HUES64 (cell line): ENCODE measurements around the gene TMEM214.

ENCODE experiments used
- H3K27ac ChIP-seq: 2 replicates; pipeline ENCODE4 v1.7.0; 2013; ENCODE audit warnings: low read depth, low read length, inconsistent platforms
- H3K27me3 ChIP-seq: 2 replicates; pipeline ENCODE4 v1.6.1; 2013; ENCODE audit warnings: mild to moderate bottlenecking, low read length; ENCODE audit not compliant: insufficient read depth
- H3K36me3 ChIP-seq: 2 replicates; pipeline ENCODE4 v1.6.1; 2013; ENCODE audit warnings: mild to moderate bottlenecking, low read length; ENCODE audit not compliant: insufficient read depth
- H3K4me1 ChIP-seq: 2 replicates; pipeline ENCODE4 v1.6.1; 2013; ENCODE audit warnings: mild to moderate bottlenecking, low read length, moderate library complexity; ENCODE audit not compliant: insufficient read depth
- H3K4me3 ChIP-seq: 2 replicates; pipeline ENCODE4 v1.5.1; 2013; ENCODE audit warnings: mild to moderate bottlenecking, low read length, moderate library complexity
- H3K9ac ChIP-seq: 2 replicates; pipeline ENCODE4 v1.6.1; 2013; ENCODE audit warnings: mild to moderate bottlenecking, low read depth, low read length
- H3K9me3 ChIP-seq: 2 replicates; pipeline ENCODE4 v1.6.1; 2013; ENCODE audit warnings: low read depth, low read length; ENCODE audit not compliant: insufficient read depth
- WGBS: fragments of 150-250, 120-280 bp; methylation state at CpG from one replicate; pipeline ENCODE4 v1.1.7; 2013; ENCODE audit warnings: missing lambda C conversion rate; 5-methylcytosine and 5-hydroxymethylcytosine counted together

TMEM214 gene

DNA sequence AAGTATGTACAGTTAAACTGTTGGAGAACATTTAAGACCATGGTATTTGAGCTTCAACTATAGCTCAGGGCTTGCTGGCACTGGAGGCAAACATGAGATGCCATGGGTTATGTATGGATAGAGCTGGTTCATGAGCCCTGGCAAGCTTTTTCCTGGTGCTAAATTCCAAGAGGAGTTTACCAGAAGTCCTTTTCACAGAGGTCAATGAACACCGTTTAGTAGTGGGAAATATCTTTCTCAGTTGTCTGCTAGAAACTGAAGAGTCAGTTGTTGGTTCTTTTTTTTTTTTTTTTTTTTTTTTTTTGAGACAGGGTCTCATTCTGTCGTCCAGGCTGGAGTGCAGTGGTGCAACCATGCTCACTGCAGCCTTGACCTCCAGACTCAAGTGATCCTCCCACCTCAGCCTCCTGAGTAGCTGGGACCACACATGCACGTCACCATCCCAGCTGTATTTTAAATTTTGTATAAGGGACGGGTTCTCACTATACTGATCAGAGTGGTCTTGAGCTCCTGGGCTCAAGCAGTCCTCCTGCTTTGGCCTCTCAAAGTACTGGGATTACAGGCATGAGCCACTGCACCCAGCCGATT is 55.2 kb downstream of the TMEM214 start:
- no peaks in the 10 kb centered on the region for H3K9me3 ChIP-seq
- peaks cover 24% of the 10 kb centered on the region for H3K27me3 ChIP-seq
- H3K4me3 ChIP-seq: no peak overlapping the region
- H3K36me3 ChIP-seq: no peaks in the 10 kb centered on the region
- no peak overlapping the region for H3K9ac ChIP-seq
- no peak overlapping the region for H3K27ac ChIP-seq
- WGBS: 92% methylated on average over 5 of the region's 5 CpGs
- H3K4me1 ChIP-seq: 0 out of 2 replicates have a peak, but pooled peaks cover 5% of the 10 kb centered on the region

DNA sequence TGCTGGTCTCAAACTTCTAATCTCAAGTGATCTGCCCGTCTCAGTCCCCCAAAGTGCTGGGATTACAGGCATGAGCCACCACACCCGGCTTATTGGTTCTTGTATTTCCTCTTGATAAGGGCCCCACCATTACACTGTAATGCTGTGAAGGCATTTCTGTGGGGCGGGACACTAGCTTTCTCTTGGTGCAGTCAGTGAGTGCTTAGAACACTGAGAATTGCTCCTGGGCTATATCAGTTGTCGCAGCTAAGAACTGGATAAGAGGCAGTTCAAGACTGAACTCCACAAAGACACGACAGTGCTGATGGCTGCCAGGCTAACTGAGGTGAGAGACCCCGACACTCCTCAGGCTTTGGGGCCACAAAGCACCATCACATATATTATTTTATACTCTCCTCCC is 55.9 kb downstream of the TMEM214 start:
- 0 out of 2 replicates have a peak, but pooled peaks cover 5% of the 10 kb centered on the region for H3K4me1 ChIP-seq
- no peak overlapping the region for H3K4me3 ChIP-seq
- WGBS: 90% methylated on average over 6 of the region's 6 CpGs

DNA sequence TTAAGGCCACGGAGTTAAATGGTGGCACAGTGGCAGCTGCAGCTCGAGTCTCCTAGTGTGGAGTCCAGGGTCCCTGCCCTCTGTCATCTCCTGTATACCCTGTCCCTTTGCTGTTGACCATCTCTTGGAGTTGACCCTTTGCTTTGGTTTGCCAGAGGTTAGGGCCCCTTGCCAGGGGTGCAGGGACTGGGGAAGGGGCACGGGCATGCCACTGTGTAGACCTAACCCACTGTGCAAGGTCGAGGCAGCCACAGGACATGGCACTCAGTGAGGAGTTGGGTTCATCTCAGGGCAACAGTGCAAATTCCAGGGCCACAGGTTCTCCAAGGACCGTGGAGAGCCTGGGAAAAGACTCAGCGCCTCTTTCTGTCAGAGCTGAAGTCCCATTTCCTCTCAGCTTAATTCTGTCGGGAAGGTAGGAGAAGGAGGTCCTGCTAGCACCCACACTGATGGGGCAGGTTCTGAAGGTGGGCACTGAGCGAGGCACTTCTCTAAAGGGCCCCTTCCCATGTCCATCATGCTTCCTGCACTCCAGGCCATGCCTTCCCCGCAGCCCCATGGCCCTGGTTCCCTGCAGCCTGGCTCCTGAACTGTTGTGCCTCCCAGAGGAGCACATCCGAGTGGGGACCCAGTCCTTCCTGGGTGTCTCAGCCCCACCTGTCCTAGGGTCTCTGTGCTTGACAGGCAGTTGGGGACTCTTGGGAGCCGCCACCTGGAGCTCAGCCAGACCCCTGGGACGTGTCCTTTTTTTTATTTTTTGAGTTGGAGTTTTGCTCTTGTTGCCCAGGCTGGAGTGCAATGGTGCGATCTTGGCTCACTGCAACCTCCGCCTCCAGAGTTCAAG is 56.6 kb downstream of the TMEM214 start:
- 92% methylated on average over 14 of the region's 14 CpGs for WGBS
- no peak overlapping the region for H3K9ac ChIP-seq

More for the DNA sequence above, 55.9 kb downstream of the TMEM214 start:
- Histone ChIP-seq H3K27me3 (peaks cover 24% of the 10 kb centered on the region), H3K27ac (no peak overlapping the region), H3K9me3 (no peaks in the 10 kb centered on the region), H3K36me3 (no peaks in the 10 kb centered on the region), H3K9ac (no peak overlapping the region)

More for the DNA sequence above, 56.6 kb downstream of the TMEM214 start:
- Histone ChIP-seq H3K9me3 (no peaks in the 10 kb centered on the region), H3K27me3 (peaks cover 24% of the 10 kb centered on the region), H3K27ac (no peak overlapping the region), H3K4me1 (0 out of 2 replicates have a peak, but pooled peaks cover 5% of the 10 kb centered on the region), H3K4me3 (no peak overlapping the region), H3K36me3 (no peaks in the 10 kb centered on the region)
